Panc1 (cell line): ENCODE results near the gene C12orf57. TPM values are rescaled to one million over a fixed set of nuclear protein-coding genes. Genes with fewer than 3 reads are reported as not detected.

Experiments
- ATAC-seq: fragments of 200-7000 bp; cut with Tn5 transposase; 2 replicates; pipeline ENCODE4 v1.9.1; 2020; ENCODE audit warnings: mild to moderate bottlenecking, moderate library complexity
- BruUV-seq: library from RNA; stranded (reverse); fragments of 400-500 nt; replicated peaks from 2 replicates; lab custom pipeline; 2021; lab: Mats Ljungman, UMichigan
- CTCF ChIA-PET: fragments of 300-600 bp; sonication (Branson Sonifier 250); formaldehyde crosslinking; loops from one replicate; lab custom pipeline; 2022; ENCODE audit warnings: antibody characterized with exemption; lab: Charles Lee
- POLR2A ChIA-PET: fragments of 300-600 bp; sonication (Branson Sonifier 250); formaldehyde crosslinking; loops from one replicate; lab custom pipeline; 2022; ENCODE audit warnings: antibody characterized with exemption; lab: Charles Lee
- DNase-seq: peaks from one replicate; pipeline ENCODE4 v3.0.0-alpha.2; 2010; ENCODE audit warnings: low read depth, low spot score
- H3K27ac ChIP-seq: 2 replicates; pipeline ENCODE4 v1.5.1; 2011; ENCODE audit warnings: mild to moderate bottlenecking, low read length, inconsistent platforms
- H3K27me3 ChIP-seq: fragments of 200-500 bp; sonication (Bioruptor generic); 2 replicates; pipeline ENCODE4 v1.6.0; 2014; ENCODE audit warnings: low read length, inconsistent platforms; ENCODE audit not compliant: control insufficient read depth, insufficient read depth
- H3K36me3 ChIP-seq: fragments of 200-500 bp; sonication (Bioruptor generic); 2 replicates; pipeline ENCODE4 v1.5.1; 2014; ENCODE audit warnings: inconsistent platforms, mild to moderate bottlenecking, low read length, moderate library complexity; ENCODE audit not compliant: control insufficient read depth, insufficient read depth
- H3K4me1 ChIP-seq: 2 replicates; pipeline ENCODE4 v1.5.1; 2011; ENCODE audit warnings: inconsistent platforms, mild to moderate bottlenecking, low read length, moderate library complexity; ENCODE audit not compliant: control insufficient read depth, insufficient read depth
- H3K4me3 ChIP-seq, 2 experiments: 2 replicates each; pipeline ENCODE4 v1.5.1; 2011 to 2012; ENCODE audit warnings: low read depth in 2 of 2, low read length in 2 of 2, mild to moderate bottlenecking in 2 of 2, inconsistent platforms in 1 of 2, moderate library complexity in 1 of 2
- H3K9me3 ChIP-seq: fragments of 200-500 bp; sonication (Bioruptor generic); 2 replicates; pipeline ENCODE4 v1.5.1; 2014; ENCODE audit warnings: low read depth, mild to moderate bottlenecking, inconsistent platforms, low read length, moderate library complexity; ENCODE audit not compliant: control insufficient read depth, insufficient read depth
- SIN3A ChIP-seq: IDR thresholded peaks from 2 replicates; pipeline ENCODE4 v1.6.1; 2012; ENCODE audit warnings: low read depth, mild to moderate bottlenecking, low read length, moderate library complexity, borderline replicate concordance; ENCODE audit not compliant: insufficient read depth
- in situ Hi-C: cut with HindIII; loops from 2 replicates; pipeline ENCODE4 v1.10.0; 2016; ENCODE audit warnings: low sequenced_read_pairs, low pct_unique_long_range_greater_than_20kb
- intact Hi-C: fragments of 100-400 bp; cut with micrococcal nuclease; formaldehyde crosslinking; loops from one replicate; pipeline ENCODE4 v1.10.0; 2022; ENCODE audit not compliant: unreplicated experiment
- total RNA-seq: library from RNA; stranded (reverse); gene quantifications from one replicate; pipeline ENCODE4 v1.2.1, GENCODE V29; 2021; ENCODE audit not compliant: unreplicated experiment
- TF ChIP-seq, protein P1 (sequence below): fragments of 450-650 bp; IDR thresholded peaks from 2 replicates; pipeline ENCODE4 v1.5.1; 2017; ENCODE audit warnings: mild to moderate bottlenecking
- TF ChIP-seq, protein P2 (sequence below), 2 experiments: IDR thresholded peaks; 2 replicates each; pipeline ENCODE4 v1.6.1; 2011 to 2012; ENCODE audit warnings: low read depth in 2 of 2, control low read depth in 1 of 2, low read length in 1 of 2, mild to moderate bottlenecking in 1 of 2, moderate library complexity in 1 of 2; ENCODE audit not compliant: insufficient read depth in 1 of 2

The C12orf57 gene
- total RNA-seq, 1 experiment from 2014 or later = 126 TPM

GRCh38 chr12:6961695-6962284 is 18.0 kb downstream of the C12orf57 start:
- ChIA-PET POLR2A (no interaction called here), CTCF (interaction anchor here (1.0 kb wide), 1 partner anchor 15 kb away, joined by 3 read pairs; no protein-coding TSS in a partner anchor)
- intact Hi-C loops = no loop called here
- peaks cover 11% of the 10 kb centered on the region for H3K36me3 ChIP-seq
- no peaks in the 10 kb centered on the region for H3K9me3 ChIP-seq
- ATAC-seq = peak; percentile 67; the same call in 1 of the 2 replicates
- no peak for TF ChIP-seq SIN3A
- TF ChIP-seq, protein P1, sequence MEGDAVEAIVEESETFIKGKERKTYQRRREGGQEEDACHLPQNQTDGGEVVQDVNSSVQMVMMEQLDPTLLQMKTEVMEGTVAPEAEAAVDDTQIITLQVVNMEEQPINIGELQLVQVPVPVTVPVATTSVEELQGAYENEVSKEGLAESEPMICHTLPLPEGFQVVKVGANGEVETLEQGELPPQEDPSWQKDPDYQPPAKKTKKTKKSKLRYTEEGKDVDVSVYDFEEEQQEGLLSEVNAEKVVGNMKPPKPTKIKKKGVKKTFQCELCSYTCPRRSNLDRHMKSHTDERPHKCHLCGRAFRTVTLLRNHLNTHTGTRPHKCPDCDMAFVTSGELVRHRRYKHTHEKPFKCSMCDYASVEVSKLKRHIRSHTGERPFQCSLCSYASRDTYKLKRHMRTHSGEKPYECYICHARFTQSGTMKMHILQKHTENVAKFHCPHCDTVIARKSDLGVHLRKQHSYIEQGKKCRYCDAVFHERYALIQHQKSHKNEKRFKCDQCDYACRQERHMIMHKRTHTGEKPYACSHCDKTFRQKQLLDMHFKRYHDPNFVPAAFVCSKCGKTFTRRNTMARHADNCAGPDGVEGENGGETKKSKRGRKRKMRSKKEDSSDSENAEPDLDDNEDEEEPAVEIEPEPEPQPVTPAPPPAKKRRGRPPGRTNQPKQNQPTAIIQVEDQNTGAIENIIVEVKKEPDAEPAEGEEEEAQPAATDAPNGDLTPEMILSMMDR = peak; percentile 74
- H3K4me1 ChIP-seq = peaks cover 17% of the 10 kb centered on the region
- H3K27ac ChIP-seq = peak overlapping the region; percentile 57
- no TSS peak for BruUV-seq
- DNase-seq = no peak
- H3K4me3 ChIP-seq = no peak overlapping the region
- no peaks in the 10 kb centered on the region for H3K27me3 ChIP-seq
- in situ Hi-C loops = no loop called here

DNA sequence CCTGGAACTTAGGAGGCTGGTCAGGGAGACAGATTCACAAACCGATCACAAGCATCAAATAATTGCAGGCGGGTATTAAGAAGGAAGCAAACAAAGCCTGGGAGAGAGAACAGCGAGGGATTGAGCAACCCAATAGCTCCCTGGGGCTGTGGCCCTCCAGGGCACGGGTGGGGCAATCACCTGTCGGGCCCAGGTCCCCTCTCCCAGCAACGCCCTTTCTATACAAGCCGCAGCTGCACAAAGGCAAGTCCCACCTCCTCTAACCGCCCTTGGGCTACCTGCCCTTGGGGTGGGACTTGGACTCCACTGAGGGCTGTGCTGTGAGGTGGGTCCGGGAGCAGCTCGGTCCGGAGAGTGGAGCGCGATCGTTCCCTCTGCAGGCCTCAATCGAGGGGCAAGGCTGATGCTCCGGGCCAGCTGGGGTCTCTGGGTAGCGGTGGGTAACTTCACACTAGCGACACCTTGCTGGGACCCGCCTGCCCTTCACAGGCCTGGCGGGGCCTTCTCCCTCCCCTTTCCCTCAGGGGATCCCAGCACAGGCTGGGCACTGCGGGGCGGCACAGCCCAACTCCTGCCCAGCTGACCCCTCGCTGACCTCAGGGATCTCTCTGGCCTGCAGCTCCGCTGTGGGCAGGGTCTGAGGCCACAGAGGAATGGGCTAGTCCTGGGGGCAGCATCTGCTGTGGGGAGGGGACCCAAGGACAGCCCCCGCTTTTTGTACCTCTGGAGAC is 18.6 kb downstream of the C12orf57 start:
- intact Hi-C loops = no loop called here
- TF ChIP-seq, protein P1 = peak; percentile 41
- TF ChIP-seq, protein P2, sequence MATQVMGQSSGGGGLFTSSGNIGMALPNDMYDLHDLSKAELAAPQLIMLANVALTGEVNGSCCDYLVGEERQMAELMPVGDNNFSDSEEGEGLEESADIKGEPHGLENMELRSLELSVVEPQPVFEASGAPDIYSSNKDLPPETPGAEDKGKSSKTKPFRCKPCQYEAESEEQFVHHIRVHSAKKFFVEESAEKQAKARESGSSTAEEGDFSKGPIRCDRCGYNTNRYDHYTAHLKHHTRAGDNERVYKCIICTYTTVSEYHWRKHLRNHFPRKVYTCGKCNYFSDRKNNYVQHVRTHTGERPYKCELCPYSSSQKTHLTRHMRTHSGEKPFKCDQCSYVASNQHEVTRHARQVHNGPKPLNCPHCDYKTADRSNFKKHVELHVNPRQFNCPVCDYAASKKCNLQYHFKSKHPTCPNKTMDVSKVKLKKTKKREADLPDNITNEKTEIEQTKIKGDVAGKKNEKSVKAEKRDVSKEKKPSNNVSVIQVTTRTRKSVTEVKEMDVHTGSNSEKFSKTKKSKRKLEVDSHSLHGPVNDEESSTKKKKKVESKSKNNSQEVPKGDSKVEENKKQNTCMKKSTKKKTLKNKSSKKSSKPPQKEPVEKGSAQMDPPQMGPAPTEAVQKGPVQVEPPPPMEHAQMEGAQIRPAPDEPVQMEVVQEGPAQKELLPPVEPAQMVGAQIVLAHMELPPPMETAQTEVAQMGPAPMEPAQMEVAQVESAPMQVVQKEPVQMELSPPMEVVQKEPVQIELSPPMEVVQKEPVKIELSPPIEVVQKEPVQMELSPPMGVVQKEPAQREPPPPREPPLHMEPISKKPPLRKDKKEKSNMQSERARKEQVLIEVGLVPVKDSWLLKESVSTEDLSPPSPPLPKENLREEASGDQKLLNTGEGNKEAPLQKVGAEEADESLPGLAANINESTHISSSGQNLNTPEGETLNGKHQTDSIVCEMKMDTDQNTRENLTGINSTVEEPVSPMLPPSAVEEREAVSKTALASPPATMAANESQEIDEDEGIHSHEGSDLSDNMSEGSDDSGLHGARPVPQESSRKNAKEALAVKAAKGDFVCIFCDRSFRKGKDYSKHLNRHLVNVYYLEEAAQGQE (IDR thresholded peaks at IDR 0.05; ENCODE audit: insufficient read depth in 1 of 2, low read depth in 2 of 2, low read length in 1 of 2) = no peak
- BruUV-seq = no TSS peak
- Histone ChIP-seq H3K36me3 (peaks cover 11% of the 10 kb centered on the region), H3K9me3 (no peaks in the 10 kb centered on the region), H3K4me1 (peaks cover 17% of the 10 kb centered on the region), H3K27ac (peak overlapping the region; percentile 57), H3K27me3 (no peaks in the 10 kb centered on the region), H3K4me3 (no peak overlapping the region)
- POLR2A ChIA-PET = no interaction called here
- no peak for ATAC-seq
- CTCF ChIA-PET = interaction anchor here (1.0 kb wide), 1 partner anchor 16 kb away, joined by 3 read pairs; no protein-coding TSS in a partner anchor
- in situ Hi-C loops = no loop called here
- DNase-seq = no peak
